Transverse colon (tissue), 4 donors: Measurements from ENCODE around the gene CAMK1. TPM values are rescaled to one million over a fixed set of nuclear protein-coding genes. Genes with fewer than 3 reads are reported as not detected.

ENCODE experiments used
- DNase-seq: peaks from one replicate; pipeline ENCODE4 v3.0.0-alpha.2; 2019
- H3K27ac ChIP-seq, 4 donors: fragments of 200-600 bp; sonication (generic); 2 replicates each; pipeline ENCODE4 v1.5.1; 2016 to 2018; ENCODE audit warnings: inconsistent platforms in 4 of 4
- H3K27me3 ChIP-seq: fragments of 200-600 bp; sonication (generic); 2 replicates; pipeline ENCODE4 v1.5.1; 2017; ENCODE audit warnings: inconsistent platforms
- H3K36me3 ChIP-seq, 4 donors: fragments of 200-600 bp; sonication (generic); 2 replicates each; pipeline ENCODE4 v1.5.1; 2017 to 2019; ENCODE audit warnings: inconsistent platforms in 4 of 4
- H3K4me1 ChIP-seq, 4 donors: fragments of 200-600 bp; sonication (generic); 2 replicates each; pipeline ENCODE4 v1.5.1; 2017 to 2020; ENCODE audit warnings: inconsistent platforms in 4 of 4
- H3K4me3 ChIP-seq, 4 donors: fragments of 200-600 bp; sonication (generic); 1 replicate in 1 of 4; 2 replicates in 3 of 4; pipeline versions ENCODE4 v1.5.1 to v1.6.1; 2017 to 2019; ENCODE audit warnings: inconsistent platforms in 4 of 4
- H3K9me3 ChIP-seq, 2 donors: fragments of 200-600 bp; sonication (generic); 2 replicates each; pipeline ENCODE4 v1.5.1; 2017 to 2019; ENCODE audit warnings: inconsistent platforms in 2 of 2
- EP300 ChIP-seq: sonication (generic); formaldehyde crosslinking; IDR thresholded peaks from one replicate; pipeline ENCODE4 v1.6.1; 2017; ENCODE audit warnings: antibody characterized with exemption, low read depth
- POLR2A ChIP-seq: fragments of 450-650 bp; IDR thresholded peaks from one replicate; pipeline ENCODE4 v1.6.1; 2016; ENCODE audit warnings: antibody characterized with exemption, mild to moderate bottlenecking, moderate library complexity
- POLR2AphosphoS5 ChIP-seq, 3 donors: sonication (generic); formaldehyde crosslinking; IDR thresholded peaks; one replicate each; pipeline ENCODE4 v1.6.1; 2016; ENCODE audit warnings: antibody characterized with exemption in 3 of 3
- WGBS, 2 donors: methylation state at CpG; one replicate each; pipeline ENCODE4 v1.1.5; 2018; ENCODE audit warnings: low coverage in 1 of 2; 5-methylcytosine and 5-hydroxymethylcytosine counted together
- in situ Hi-C, 4 donors: fragments of 200-750 bp; cut with MboI; loops; one replicate each; pipeline versions ENCODE4 v1.15.0 to v1.15.1; 2017; ENCODE audit warnings: low sequenced_read_pairs in 3 of 4, low pct_ligation_motif_present in 1 of 4, low pct_unique_long_range_greater_than_20kb in 1 of 4
- intact Hi-C: fragments of 100-400 bp; cut with DNase I; formaldehyde crosslinking; loops from one replicate; pipeline ENCODE4 v1.15.1; 2023; ENCODE audit warnings: low total_unique reads
- total RNA-seq, 4 donors: library from RNA; depleted of rRNA; stranded (reverse); fragments of >200 nt; gene quantifications; one replicate each; pipeline ENCODE4 v1.1.0, GENCODE V29; 2016
- TF ChIP-seq, protein P1 (sequence below), 5 experiments: fragments of 200-600 bp in 3 of 5; fragments of 450-650 bp in 2 of 5; sonication (generic) in 3 of 5; IDR thresholded peaks; 1 replicate in 2 of 5; 2 replicates in 3 of 5; pipeline ENCODE4 v1.5.1; 2016 to 2017; ENCODE audit warnings: antibody characterized with exemption in 5 of 5, inconsistent platforms in 3 of 5, mild to moderate bottlenecking in 2 of 5, moderate library complexity in 1 of 5

The CAMK1 gene
- total RNA-seq, 4 donors from 2014 or later: 5.6 to 45.0 (median 15.6) TPM

DNA sequence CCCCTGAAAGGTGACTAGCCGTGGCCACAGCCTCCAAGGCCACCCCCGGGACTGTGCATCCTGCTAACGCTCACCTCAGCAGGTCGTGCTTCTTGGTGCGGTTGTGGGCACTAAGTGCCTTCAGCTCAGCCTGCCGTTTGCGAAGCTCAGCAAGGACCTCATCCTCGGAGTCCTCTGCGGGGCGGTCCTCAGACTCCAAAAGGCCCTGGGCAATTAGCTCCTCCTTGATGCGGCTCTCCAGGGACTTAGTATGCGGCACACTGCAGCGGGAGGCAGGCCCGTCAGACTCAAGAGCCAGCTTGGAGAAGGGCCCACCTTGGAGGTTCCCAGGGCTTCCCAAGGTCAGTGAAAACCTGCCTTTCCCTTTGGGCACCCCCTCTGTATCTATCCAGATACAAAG is 14.2 kb upstream of the CAMK1 start:
- TF ChIP-seq POLR2AphosphoS5 (IDR thresholded peaks at IDR 0.05) (no peak), EP300 (no peak), POLR2A (no peak)
- TF ChIP-seq, protein P1, sequence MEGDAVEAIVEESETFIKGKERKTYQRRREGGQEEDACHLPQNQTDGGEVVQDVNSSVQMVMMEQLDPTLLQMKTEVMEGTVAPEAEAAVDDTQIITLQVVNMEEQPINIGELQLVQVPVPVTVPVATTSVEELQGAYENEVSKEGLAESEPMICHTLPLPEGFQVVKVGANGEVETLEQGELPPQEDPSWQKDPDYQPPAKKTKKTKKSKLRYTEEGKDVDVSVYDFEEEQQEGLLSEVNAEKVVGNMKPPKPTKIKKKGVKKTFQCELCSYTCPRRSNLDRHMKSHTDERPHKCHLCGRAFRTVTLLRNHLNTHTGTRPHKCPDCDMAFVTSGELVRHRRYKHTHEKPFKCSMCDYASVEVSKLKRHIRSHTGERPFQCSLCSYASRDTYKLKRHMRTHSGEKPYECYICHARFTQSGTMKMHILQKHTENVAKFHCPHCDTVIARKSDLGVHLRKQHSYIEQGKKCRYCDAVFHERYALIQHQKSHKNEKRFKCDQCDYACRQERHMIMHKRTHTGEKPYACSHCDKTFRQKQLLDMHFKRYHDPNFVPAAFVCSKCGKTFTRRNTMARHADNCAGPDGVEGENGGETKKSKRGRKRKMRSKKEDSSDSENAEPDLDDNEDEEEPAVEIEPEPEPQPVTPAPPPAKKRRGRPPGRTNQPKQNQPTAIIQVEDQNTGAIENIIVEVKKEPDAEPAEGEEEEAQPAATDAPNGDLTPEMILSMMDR (IDR thresholded peaks at IDR 0.05): no peak
- H3K4me1 ChIP-seq: peaks cover 0 to 14% (median 5%) of the 10 kb centered on the region in 4 donors
- in situ Hi-C loops (no loop called here), intact Hi-C loops (no loop called here)
- no peak overlapping the region for H3K4me3 ChIP-seq
- no peak overlapping the region for H3K27ac ChIP-seq
- H3K9me3 ChIP-seq: no peaks in the 10 kb centered on the region
- WGBS, 2 donors: 93% methylated on average over 13 of the region's 14 CpGs; no CpG with 5 or more reads in 1 of the 2 donors
- peaks cover 0 to 57% (median 27%) of the 10 kb centered on the region in 4 donors for H3K36me3 ChIP-seq
- no peak for DNase-seq
- no peaks in the 10 kb centered on the region for H3K27me3 ChIP-seq

DNA sequence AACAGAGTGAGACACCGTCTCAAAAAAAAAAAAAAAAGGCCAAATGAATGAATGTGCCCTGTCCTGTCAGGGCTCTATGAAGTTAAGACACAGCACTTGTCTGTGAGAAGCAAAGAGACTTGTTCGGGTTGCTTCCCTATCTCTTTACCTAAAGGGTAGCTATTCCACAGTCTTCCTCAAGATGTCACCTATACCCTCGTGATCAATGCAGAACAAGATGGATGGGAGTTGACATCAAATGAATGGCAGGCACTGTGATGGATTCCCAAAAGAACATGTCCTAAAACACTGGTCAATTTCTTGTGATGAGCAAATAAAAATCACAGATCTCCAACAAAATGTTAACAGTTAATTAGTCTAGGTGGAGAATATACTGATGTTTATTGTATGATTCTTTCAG is 13.0 kb upstream of the CAMK1 start:
- no peak for TF ChIP-seq POLR2AphosphoS5 (IDR thresholded peaks at IDR 0.05)
- H3K9me3 ChIP-seq: no peaks in the 10 kb centered on the region
- H3K4me3 ChIP-seq: no peak overlapping the region
- peaks cover 0 to 23% (median 9%) of the 10 kb centered on the region in 4 donors for H3K4me1 ChIP-seq
- 29 to 44% methylated on average over 2 to 3 of the region's 3 CpGs for WGBS, 2 donors
- no peak overlapping the region for H3K27ac ChIP-seq
- in situ Hi-C loops (no loop called here), intact Hi-C loops (no loop called here)
- no peak for DNase-seq
- H3K27me3 ChIP-seq: no peaks in the 10 kb centered on the region
- peaks cover 0 to 54% (median 24%) of the 10 kb centered on the region in 4 donors for H3K36me3 ChIP-seq

DNA sequence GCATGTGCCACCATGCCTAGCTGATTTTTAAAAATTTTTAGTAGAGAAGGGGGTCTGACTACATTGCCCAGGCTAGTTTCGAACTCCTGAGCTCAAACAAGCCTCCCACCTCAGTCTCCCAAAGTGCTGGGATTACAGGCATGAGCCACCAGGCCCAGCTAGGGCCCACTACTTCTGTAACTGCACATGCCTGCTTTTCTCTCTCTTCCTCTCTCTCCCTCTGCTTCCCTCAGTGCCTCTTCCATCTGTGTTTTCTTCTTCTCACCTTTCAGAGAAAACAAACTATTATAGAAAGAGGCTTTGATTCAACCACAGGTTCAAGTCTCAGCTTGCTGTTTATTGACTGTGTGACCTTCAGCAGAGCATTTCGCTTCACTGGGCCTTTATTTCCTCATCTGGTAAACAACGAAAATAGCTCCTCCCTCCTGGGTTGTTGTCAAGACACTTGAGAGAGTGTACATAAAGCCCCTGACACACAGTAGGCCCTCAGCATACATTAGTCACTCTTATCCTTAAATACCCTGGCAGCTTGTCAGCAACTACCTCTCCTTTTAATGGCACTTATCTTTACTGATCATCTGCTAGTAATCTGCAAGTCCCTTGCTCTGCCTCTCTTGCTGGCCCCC is 12.3 kb upstream of the CAMK1 start:
- intact Hi-C loops: no loop called here
- no peak overlapping the region for H3K27ac ChIP-seq
- H3K27me3 ChIP-seq: no peaks in the 10 kb centered on the region
- peaks cover 0 to 23% (median 9%) of the 10 kb centered on the region in 4 donors for H3K4me1 ChIP-seq
- no peak for TF ChIP-seq POLR2AphosphoS5 (IDR thresholded peaks at IDR 0.05)
- TF ChIP-seq EP300: no peak
- TF ChIP-seq, protein P1 (IDR thresholded peaks at IDR 0.05): no peak
- no peak for TF ChIP-seq POLR2A
- no peak overlapping the region for H3K4me3 ChIP-seq
- peaks cover 0 to 48% (median 20%) of the 10 kb centered on the region in 4 donors for H3K36me3 ChIP-seq
- WGBS, 2 donors: 65 to 71% methylated on average over 3 of the region's 3 CpGs
- in situ Hi-C loops: no loop called here
- DNase-seq: no peak
- no peaks in the 10 kb centered on the region for H3K9me3 ChIP-seq

DNA sequence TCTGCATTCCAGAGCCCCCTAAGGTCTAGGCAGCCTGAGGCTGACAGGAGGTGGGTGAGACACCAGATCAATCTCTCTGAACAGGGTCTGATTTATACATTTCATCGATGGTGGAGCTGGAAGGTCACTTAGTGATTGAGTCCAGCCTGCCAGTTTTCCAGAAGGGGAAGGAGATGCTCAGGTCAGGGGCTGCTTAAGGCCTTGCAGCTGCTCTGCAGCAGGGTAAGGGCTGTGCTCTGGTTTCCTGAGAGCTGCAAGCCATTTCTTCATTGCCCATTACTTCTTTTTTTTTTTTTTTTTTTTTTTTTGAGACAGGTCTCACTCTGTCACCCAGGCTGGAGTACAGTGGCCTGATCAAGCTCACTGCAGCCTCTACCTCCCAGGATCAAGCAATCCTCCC is 11.8 kb upstream of the CAMK1 start:
- Histone ChIP-seq H3K9me3 (no peaks in the 10 kb centered on the region), H3K4me3 (no peak overlapping the region), H3K4me1 (peaks cover 0 to 23% (median 9%) of the 10 kb centered on the region in 4 donors), H3K36me3 (peaks cover 0 to 42% (median 19%) of the 10 kb centered on the region in 4 donors), H3K27ac (no peak overlapping the region), H3K27me3 (no peaks in the 10 kb centered on the region)
- intact Hi-C loops (no loop called here), in situ Hi-C loops (no loop called here)
- TF ChIP-seq POLR2AphosphoS5 (IDR thresholded peaks at IDR 0.05): no peak
- no peak for TF ChIP-seq POLR2A
- TF ChIP-seq EP300: no peak
- TF ChIP-seq, protein P1 (IDR thresholded peaks at IDR 0.05): no peak
- DNase-seq: no peak
- WGBS, 2 donors: 79% methylated on average over 1 of the region's 1 CpG; no CpG with 5 or more reads in 1 of the 2 donors
